Trophoblast cell (in vitro differentiated cells and primary cell): ENCODE data around the gene RFTN1.

ENCODE experiments used
- DNase-seq, 2 donors: peaks; one replicate each; pipeline ENCODE4 v3.0.0-alpha.2; 2016
- H2AFZ ChIP-seq: 2 replicates; pipeline ENCODE4 v1.6.1; 2013; ENCODE audit warnings: low read length, moderate library complexity, mild to moderate bottlenecking; ENCODE audit not compliant: insufficient read depth, poor library complexity
- H2AK5ac ChIP-seq: 2 replicates; pipeline ENCODE4 v1.6.1; 2013; ENCODE audit warnings: mild to moderate bottlenecking, low read length
- H2BK120ac ChIP-seq: 2 replicates; pipeline ENCODE4 v1.6.1; 2013; ENCODE audit warnings: low read length, mild to moderate bottlenecking, moderate library complexity; ENCODE audit not compliant: insufficient read depth, poor library complexity
- H2BK12ac ChIP-seq: 2 replicates; pipeline ENCODE4 v1.6.1; 2013; ENCODE audit warnings: mild to moderate bottlenecking, low read length, moderate library complexity
- H2BK5ac ChIP-seq: 2 replicates; pipeline ENCODE4 v1.6.1; 2013; ENCODE audit warnings: low read length, low read depth, moderate library complexity, mild to moderate bottlenecking; ENCODE audit not compliant: poor library complexity
- H3K14ac ChIP-seq: 2 replicates; pipeline ENCODE4 v1.6.1; 2013; ENCODE audit warnings: mild to moderate bottlenecking, low read length
- H3K18ac ChIP-seq: 2 replicates; pipeline ENCODE4 v1.6.1; 2013; ENCODE audit warnings: mild to moderate bottlenecking, low read length
- H3K23ac ChIP-seq: 2 replicates; pipeline ENCODE4 v1.6.1; 2013; ENCODE audit warnings: low read length
- H3K27ac ChIP-seq: 2 replicates; pipeline ENCODE4 v1.5.1; 2013; ENCODE audit warnings: low read depth, mild to moderate bottlenecking, inconsistent platforms, low read length, moderate library complexity
- H3K27me3 ChIP-seq: 2 replicates; pipeline ENCODE4 v1.6.1; 2013; ENCODE audit warnings: inconsistent platforms, mild to moderate bottlenecking, low read length, moderate library complexity; ENCODE audit not compliant: insufficient read depth
- H3K36me3 ChIP-seq, 2 experiments: 1 replicate in 1 of 2; 2 replicates in 1 of 2; pipeline ENCODE4 v1.6.1; 2013; ENCODE audit warnings: low read length in 2 of 2, mild to moderate bottlenecking in 2 of 2, moderate library complexity in 1 of 2; ENCODE audit not compliant: insufficient read depth in 2 of 2, control insufficient read depth in 1 of 2
- H3K4ac ChIP-seq: 2 replicates; pipeline ENCODE4 v1.6.1; 2013; ENCODE audit warnings: low read depth, mild to moderate bottlenecking, low read length, moderate library complexity
- H3K4me1 ChIP-seq, 2 experiments: 1 replicate in 1 of 2; 2 replicates in 1 of 2; pipeline ENCODE4 v1.6.1; 2013; ENCODE audit warnings: low read length in 2 of 2, mild to moderate bottlenecking in 2 of 2, moderate library complexity in 1 of 2; ENCODE audit not compliant: insufficient read depth in 2 of 2, control insufficient read depth in 1 of 2
- H3K4me2 ChIP-seq: 2 replicates; pipeline ENCODE4 v1.6.1; 2013; ENCODE audit warnings: inconsistent platforms, mild to moderate bottlenecking, low read length, moderate library complexity
- H3K4me3 ChIP-seq: 2 replicates; pipeline ENCODE4 v1.5.1; 2013; ENCODE audit warnings: mild to moderate bottlenecking, low read depth, low read length, inconsistent platforms
- H3K79me1 ChIP-seq: one replicate; pipeline ENCODE4 v1.6.1; 2013; ENCODE audit warnings: low read length
- H3K79me2 ChIP-seq: 2 replicates; pipeline ENCODE4 v1.6.1; 2013; ENCODE audit warnings: low read length, mild to moderate bottlenecking; ENCODE audit not compliant: control insufficient read depth, insufficient read depth, poor library complexity
- H3K9ac ChIP-seq: 2 replicates; pipeline ENCODE4 v1.6.1; 2013; ENCODE audit warnings: mild to moderate bottlenecking, low read length
- H3K9me3 ChIP-seq: 2 replicates; pipeline ENCODE4 v1.6.1; 2013; ENCODE audit warnings: low read depth, mild to moderate bottlenecking, control low read depth, inconsistent platforms, low read length; ENCODE audit not compliant: insufficient read depth
- H4K12ac ChIP-seq: 2 replicates; pipeline ENCODE4 v1.6.1; 2013; ENCODE audit warnings: low read depth, mild to moderate bottlenecking, low read length, moderate library complexity
- H4K8ac ChIP-seq: 2 replicates; pipeline ENCODE4 v1.6.1; 2013; ENCODE audit warnings: low read depth, mild to moderate bottlenecking, low read length, moderate library complexity
- H4K91ac ChIP-seq: one replicate; pipeline ENCODE4 v1.6.1; 2013; ENCODE audit warnings: low read depth, mild to moderate bottlenecking, low read length, moderate library complexity
- WGBS: extraction: QIAGEN DNeasy Blood & Tissue Kit; methylation state at CpG from one replicate; pipeline ENCODE4 v1.1.7; 2013; ENCODE audit warnings: missing lambda C conversion rate; ENCODE audit not compliant: insufficient read length, insufficient coverage; ENCODE audit errors: extremely low coverage; 5-methylcytosine and 5-hydroxymethylcytosine counted together

Gene RFTN1

GRCh38 chr3:16316396-16316795 lies 197.1 kb downstream of the RFTN1 start:
- no peak overlapping the region for H2AK5ac ChIP-seq
- peaks cover 0 to 12% of the 10 kb centered on the region in 2 experiments for H3K36me3 ChIP-seq
- H3K9ac ChIP-seq: no peak overlapping the region
- no peak overlapping the region for H2BK12ac ChIP-seq
- no peaks in the 10 kb centered on the region for H3K9me3 ChIP-seq
- H3K4me3 ChIP-seq: no peak overlapping the region
- H3K79me1 ChIP-seq: no peaks in the 10 kb centered on the region
- H3K14ac ChIP-seq: no peak overlapping the region
- H4K91ac ChIP-seq: no peak overlapping the region
- no peaks in the 10 kb centered on the region for H3K27me3 ChIP-seq
- DNase-seq: no peak
- H3K4me1 ChIP-seq: peaks cover 2 to 3% of the 10 kb centered on the region in 2 experiments
- H2BK120ac ChIP-seq: no peak overlapping the region
- no peak overlapping the region for H3K18ac ChIP-seq
- no peak overlapping the region for H2AFZ ChIP-seq
- H3K4me2 ChIP-seq: no peak overlapping the region
- H3K4ac ChIP-seq: no peak overlapping the region
- WGBS: no CpG with 5 or more reads among the region's 3 CpGs
- H3K79me2 ChIP-seq: no peaks in the 10 kb centered on the region
- no peak overlapping the region for H3K27ac ChIP-seq
- H2BK5ac ChIP-seq: no peak overlapping the region
- H4K12ac ChIP-seq: no peak overlapping the region
- H4K8ac ChIP-seq: no peak overlapping the region
- H3K23ac ChIP-seq: no peak overlapping the region

GRCh38 chr3:16315623-16316022 lies 197.9 kb downstream of the RFTN1 start:
- no peak overlapping the region for H2BK120ac ChIP-seq
- no peak overlapping the region for H4K12ac ChIP-seq
- H2BK5ac ChIP-seq: no peak overlapping the region
- WGBS: no CpG with 5 or more reads among the region's 7 CpGs
- H2AFZ ChIP-seq: no peak overlapping the region
- no peak overlapping the region for H3K4ac ChIP-seq
- H4K8ac ChIP-seq: no peak overlapping the region
- H3K79me1 ChIP-seq: no peaks in the 10 kb centered on the region
- H2AK5ac ChIP-seq: no peak overlapping the region
- H3K36me3 ChIP-seq: peaks cover 0 to 8% of the 10 kb centered on the region in 2 experiments
- no peak overlapping the region for H3K27ac ChIP-seq
- H3K27me3 ChIP-seq: no peaks in the 10 kb centered on the region
- no peak overlapping the region for H3K14ac ChIP-seq
- H4K91ac ChIP-seq: no peak overlapping the region
- no peak for DNase-seq
- H3K9ac ChIP-seq: no peak overlapping the region
- no peaks in the 10 kb centered on the region for H3K79me2 ChIP-seq
- H3K4me1 ChIP-seq: peaks cover 2 to 3% of the 10 kb centered on the region in 2 experiments
- H2BK12ac ChIP-seq: no peak overlapping the region
- H3K18ac ChIP-seq: no peak overlapping the region
- no peak overlapping the region for H3K4me3 ChIP-seq
- H3K4me2 ChIP-seq: no peak overlapping the region
- H3K23ac ChIP-seq: no peak overlapping the region
- no peaks in the 10 kb centered on the region for H3K9me3 ChIP-seq

GRCh38 chr3:16313886-16314645 lies 199.4 kb downstream of the RFTN1 start:
- Histone ChIP-seq H4K12ac (no peak overlapping the region), H3K27ac (no peak overlapping the region), H3K4me2 (no peak overlapping the region), H2BK12ac (no peak overlapping the region), H3K18ac (no peak overlapping the region), H3K4ac (no peak overlapping the region), H2BK5ac (no peak overlapping the region), H3K4me1 (peaks cover 2 to 3% of the 10 kb centered on the region in 2 experiments), H3K9ac (no peak overlapping the region), H2AK5ac (no peak overlapping the region), H3K36me3 (peaks cover 0 to 8% of the 10 kb centered on the region in 2 experiments), H2AFZ (no peak overlapping the region), H3K79me1 (no peaks in the 10 kb centered on the region), H3K14ac (no peak overlapping the region), H4K91ac (no peak overlapping the region), H4K8ac (no peak overlapping the region), H2BK120ac (no peak overlapping the region), H3K79me2 (no peaks in the 10 kb centered on the region), H3K4me3 (no peak overlapping the region), H3K9me3 (no peaks in the 10 kb centered on the region), H3K23ac (no peak overlapping the region), H3K27me3 (no peaks in the 10 kb centered on the region)
- DNase-seq: no peak
- WGBS: no CpG with 5 or more reads among the region's 5 CpGs

GRCh38 chr3:16311960-16312451 lies 201.5 kb downstream of the RFTN1 start:
- Histone ChIP-seq H2BK5ac (no peak overlapping the region), H4K12ac (no peak overlapping the region), H3K79me1 (no peaks in the 10 kb centered on the region), H2AFZ (no peak overlapping the region), H4K91ac (no peak overlapping the region), H3K18ac (no peak overlapping the region), H3K4me1 (peaks cover 2 to 3% of the 10 kb centered on the region in 2 experiments), H2BK12ac (no peak overlapping the region), H3K79me2 (no peaks in the 10 kb centered on the region), H3K36me3 (peaks cover 2 to 8% of the 10 kb centered on the region in 2 experiments), H3K4me3 (no peak overlapping the region), H2AK5ac (no peak overlapping the region), H3K27me3 (no peaks in the 10 kb centered on the region), H3K23ac (no peak overlapping the region), H3K4me2 (no peak overlapping the region), H3K9ac (no peak overlapping the region), H3K14ac (no peak overlapping the region), H4K8ac (no peak overlapping the region), H3K4ac (no peak overlapping the region), H3K9me3 (no peaks in the 10 kb centered on the region), H2BK120ac (no peak overlapping the region), H3K27ac (no peak overlapping the region)
- no peak for DNase-seq
- WGBS: no CpG with 5 or more reads among the region's 6 CpGs
